WERI-Rb-1 (cell line): ENCODE data around the gene MXD4.

Experiments used
- DNase-seq: peaks from one replicate; pipeline ENCODE4 v3.0.0-alpha.2; 2020
- H3K27ac ChIP-seq: fragments of 250-450 bp; sonication (Bioruptor Pico); 2 replicates; pipeline ENCODE4 v1.5.1; 2020; ENCODE audit warnings: mild to moderate bottlenecking, moderate library complexity
- H3K27me3 ChIP-seq: fragments of 250-450 bp; sonication (Bioruptor Pico); 2 replicates; pipeline ENCODE4 v1.5.1; 2021; ENCODE audit warnings: mild to moderate bottlenecking, low read depth, moderate library complexity; ENCODE audit not compliant: insufficient read depth, severe bottlenecking
- H3K36me3 ChIP-seq: fragments of 250-450 bp; sonication (Bioruptor Pico); 2 replicates; pipeline ENCODE4 v1.5.1; 2020; ENCODE audit warnings: mild to moderate bottlenecking, moderate library complexity
- H3K4me3 ChIP-seq: 2 replicates; pipeline ENCODE4 v1.5.1; 2011; ENCODE audit warnings: low read depth, mild to moderate bottlenecking, control low read depth, low read length
- H3K9me3 ChIP-seq: fragments of 250-450 bp; sonication (Bioruptor Pico); 2 replicates; pipeline ENCODE4 v1.5.1; 2021; ENCODE audit warnings: mild to moderate bottlenecking, moderate library complexity; ENCODE audit not compliant: severe bottlenecking
- TF ChIP-seq, protein P1 (sequence below): IDR thresholded peaks from 2 replicates; pipeline ENCODE4 v1.5.1; 2011; ENCODE audit warnings: low read depth, mild to moderate bottlenecking, control low read depth, inconsistent platforms, low read length

Gene MXD4

GRCh38 chr4:2261853-2262144 lies at the start of gene MXD4:
MXD4 (minus strand) TSS chr4:2262109; CDS start chr4:2261980, 129 bp downstream.
- Histone ChIP-seq H3K27ac (peak within 1 kb of the TSS; percentile 93), H3K27me3 (no peaks in the 10 kb centered on the region), H3K9me3 (no peaks in the 10 kb centered on the region), H3K4me3 (peak within 1 kb of the TSS; percentile 69), H3K36me3 (peaks cover 39% of the 10 kb centered on the region)
- TF ChIP-seq, protein P1, sequence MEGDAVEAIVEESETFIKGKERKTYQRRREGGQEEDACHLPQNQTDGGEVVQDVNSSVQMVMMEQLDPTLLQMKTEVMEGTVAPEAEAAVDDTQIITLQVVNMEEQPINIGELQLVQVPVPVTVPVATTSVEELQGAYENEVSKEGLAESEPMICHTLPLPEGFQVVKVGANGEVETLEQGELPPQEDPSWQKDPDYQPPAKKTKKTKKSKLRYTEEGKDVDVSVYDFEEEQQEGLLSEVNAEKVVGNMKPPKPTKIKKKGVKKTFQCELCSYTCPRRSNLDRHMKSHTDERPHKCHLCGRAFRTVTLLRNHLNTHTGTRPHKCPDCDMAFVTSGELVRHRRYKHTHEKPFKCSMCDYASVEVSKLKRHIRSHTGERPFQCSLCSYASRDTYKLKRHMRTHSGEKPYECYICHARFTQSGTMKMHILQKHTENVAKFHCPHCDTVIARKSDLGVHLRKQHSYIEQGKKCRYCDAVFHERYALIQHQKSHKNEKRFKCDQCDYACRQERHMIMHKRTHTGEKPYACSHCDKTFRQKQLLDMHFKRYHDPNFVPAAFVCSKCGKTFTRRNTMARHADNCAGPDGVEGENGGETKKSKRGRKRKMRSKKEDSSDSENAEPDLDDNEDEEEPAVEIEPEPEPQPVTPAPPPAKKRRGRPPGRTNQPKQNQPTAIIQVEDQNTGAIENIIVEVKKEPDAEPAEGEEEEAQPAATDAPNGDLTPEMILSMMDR: no peak
- no peak for DNase-seq

GRCh38 chr4:2306773-2307410 lies 45.0 kb upstream of the MXD4 start:
- Histone ChIP-seq H3K36me3 (no peaks in the 10 kb centered on the region), H3K9me3 (peaks cover 14% of the 10 kb centered on the region), H3K4me3 (no peak overlapping the region), H3K27me3 (no peaks in the 10 kb centered on the region), H3K27ac (no peak overlapping the region)
- TF ChIP-seq, protein P1: no peak
- DNase-seq: no peak

GRCh38 chr4:2305766-2306501 lies 44.0 kb upstream of the MXD4 start:
- DNase-seq: no peak

DNA sequence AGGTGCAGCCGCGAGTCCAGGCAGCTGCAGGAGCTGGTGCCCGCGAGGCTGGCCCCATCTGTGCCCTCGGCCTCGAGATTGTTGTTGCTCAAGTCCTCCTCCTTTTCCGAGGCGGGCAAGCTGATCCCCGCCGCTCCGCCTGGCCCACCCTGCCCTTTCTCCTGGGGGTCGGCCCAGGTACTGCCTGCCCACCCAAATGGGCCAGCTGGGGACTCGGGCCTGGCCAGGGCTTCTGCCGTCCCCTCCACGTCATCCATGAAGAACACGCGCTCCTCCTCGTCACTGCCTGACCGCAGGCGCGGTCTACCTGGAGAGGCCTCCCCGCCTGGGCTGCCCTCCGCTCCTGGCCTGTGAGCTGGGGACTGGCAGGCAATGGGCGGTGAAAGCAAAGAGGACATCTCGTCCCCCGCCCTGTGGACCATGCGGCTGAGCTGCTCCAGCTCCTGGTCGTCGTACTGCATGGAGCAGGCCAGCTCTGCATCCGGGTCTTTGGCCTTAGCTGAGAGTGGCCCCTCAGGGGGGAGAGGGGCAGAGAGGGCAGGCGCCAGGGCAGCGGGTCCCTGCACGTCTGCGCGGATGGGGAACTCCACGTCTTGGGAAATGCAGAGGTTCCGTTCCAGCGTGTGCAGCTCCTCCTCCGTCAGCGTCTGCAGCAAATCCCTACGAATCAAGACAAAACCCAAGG lies 43.1 kb upstream of the MXD4 start:
- H3K36me3 ChIP-seq: no peaks in the 10 kb centered on the region
- peaks cover 8% of the 10 kb centered on the region for H3K9me3 ChIP-seq
- no peak overlapping the region for H3K4me3 ChIP-seq
- H3K27ac ChIP-seq: no peak overlapping the region
- H3K27me3 ChIP-seq: no peaks in the 10 kb centered on the region
- DNase-seq: no peak
- TF ChIP-seq, protein P1: no peak

More at GRCh38 chr4:2305766-2306501, 44.0 kb upstream of the MXD4 start:
- Histone ChIP-seq H3K36me3 (no peaks in the 10 kb centered on the region), H3K27ac (no peak overlapping the region), H3K9me3 (peaks cover 10% of the 10 kb centered on the region), H3K27me3 (no peaks in the 10 kb centered on the region), H3K4me3 (no peak overlapping the region)
- TF ChIP-seq, protein P1: no peak

GRCh38 chr4:2304321-2304876 lies 42.5 kb upstream of the MXD4 start:
- H3K27me3 ChIP-seq: no peaks in the 10 kb centered on the region
- TF ChIP-seq, protein P1: no peak

More at GRCh38 chr4:2304321-2304876, 42.5 kb upstream of the MXD4 start:
- H3K27ac ChIP-seq: no peak overlapping the region
- DNase-seq: no peak
- peaks cover 8% of the 10 kb centered on the region for H3K9me3 ChIP-seq
- no peaks in the 10 kb centered on the region for H3K36me3 ChIP-seq
- H3K4me3 ChIP-seq: no peak overlapping the region
